ENCODE measurements around the gene RALGPS1. TPM values are rescaled to one million over a fixed set of nuclear protein-coding genes. Genes with fewer than 3 reads are reported as not detected.

The RALGPS1 gene
- total and polyA plus RNA-seq, 2 of the 13 experiments (the other 11 are each of a cell fraction or from before 2014, with no cell fraction given), result 3.7 to 6.5 TPM

GRCh38 chr9:127163409-127163808 is 248.8 kb downstream of the RALGPS1 start (continued):
- TF ChIP-seq, protein P1, sequence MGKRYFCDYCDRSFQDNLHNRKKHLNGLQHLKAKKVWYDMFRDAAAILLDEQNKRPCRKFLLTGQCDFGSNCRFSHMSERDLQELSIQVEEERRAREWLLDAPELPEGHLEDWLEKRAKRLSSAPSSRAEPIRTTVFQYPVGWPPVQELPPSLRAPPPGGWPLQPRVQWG (CRISPR knock-in tag; IDR thresholded peaks at IDR 0.05; ENCODE audit: borderline replicate concordance, low read depth), result no peak
- TF ChIP-seq MAFF (IDR thresholded peaks at IDR 0.05; ENCODE audit: low read depth, low read length), result no peak
- TF ChIP-seq ZKSCAN8 (CRISPR knock-in tag; IDR thresholded peaks at IDR 0.05; ENCODE audit: borderline replicate concordance), result no peak
- TF ChIP-seq ZNF549 (CRISPR knock-in tag; IDR thresholded peaks at IDR 0.05), result no peak
- no peak for TF ChIP-seq FOXK2 (IDR thresholded peaks at IDR 0.05)
- peak; percentile 33; the same call in 1 of the 2 replicates for TF ChIP-seq KAT8 (CRISPR knock-in tag; IDR thresholded peaks at IDR 0.05)
- no peak for TF ChIP-seq ZNF75D (CRISPR knock-in tag; IDR thresholded peaks at IDR 0.05; ENCODE audit: borderline replicate concordance)
- no peak for TF ChIP-seq ZNF530 (CRISPR knock-in tag; IDR thresholded peaks at IDR 0.05; ENCODE audit: low read depth)
- no peak for TF ChIP-seq NFE2L1 (CRISPR knock-in tag; IDR thresholded peaks at IDR 0.05; ENCODE audit: borderline replicate concordance)
- TF ChIP-seq, protein P2, sequence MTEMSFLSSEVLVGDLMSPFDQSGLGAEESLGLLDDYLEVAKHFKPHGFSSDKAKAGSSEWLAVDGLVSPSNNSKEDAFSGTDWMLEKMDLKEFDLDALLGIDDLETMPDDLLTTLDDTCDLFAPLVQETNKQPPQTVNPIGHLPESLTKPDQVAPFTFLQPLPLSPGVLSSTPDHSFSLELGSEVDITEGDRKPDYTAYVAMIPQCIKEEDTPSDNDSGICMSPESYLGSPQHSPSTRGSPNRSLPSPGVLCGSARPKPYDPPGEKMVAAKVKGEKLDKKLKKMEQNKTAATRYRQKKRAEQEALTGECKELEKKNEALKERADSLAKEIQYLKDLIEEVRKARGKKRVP (CRISPR knock-in tag; IDR thresholded peaks at IDR 0.05), result no peak
- no peak for TF ChIP-seq KAT7 (CRISPR knock-in tag; IDR thresholded peaks at IDR 0.05; ENCODE audit: borderline replicate concordance)
- TF ChIP-seq ZNF674 (CRISPR knock-in tag; IDR thresholded peaks at IDR 0.05; ENCODE audit: low read depth), result no peak
- no peak for TF ChIP-seq ZNF20 (CRISPR knock-in tag; IDR thresholded peaks at IDR 0.05)
- no peak for TF ChIP-seq MTF1 (CRISPR knock-in tag; IDR thresholded peaks at IDR 0.05)
- 0 out of 2 replicates have a peak, but pooled peaks have one; percentile 11 for TF ChIP-seq GATAD2A (CRISPR knock-in tag; IDR thresholded peaks at IDR 0.05)
- TF ChIP-seq ZBTB20 (CRISPR knock-in tag; IDR thresholded peaks at IDR 0.05; ENCODE audit: borderline replicate concordance, low read depth), result no peak
- TF ChIP-seq ZFP82 (CRISPR knock-in tag; IDR thresholded peaks at IDR 0.05; ENCODE audit: borderline replicate concordance), result no peak
- TF ChIP-seq RXRB (CRISPR knock-in tag; IDR thresholded peaks at IDR 0.05; ENCODE audit: borderline replicate concordance), result peak; percentile 62; the same call in 1 of the 2 replicates
- TF ChIP-seq NR2F6 (IDR thresholded peaks at IDR 0.05), result no peak
- no peak for TF ChIP-seq NR2F6 (CRISPR knock-in tag; IDR thresholded peaks at IDR 0.05)
- peak; percentile 26; the same call in 1 of the 2 replicates for TF ChIP-seq SOX5 (CRISPR knock-in tag; IDR thresholded peaks at IDR 0.05; ENCODE audit: borderline replicate concordance)
- TF ChIP-seq SKI (IDR thresholded peaks at IDR 0.05; ENCODE audit: partially characterized antibody), result no peak
- TF ChIP-seq ZBTB8A (CRISPR knock-in tag; IDR thresholded peaks at IDR 0.05; ENCODE audit: borderline replicate concordance, low read depth), result no peak
- TF ChIP-seq ETV5 (CRISPR knock-in tag; IDR thresholded peaks at IDR 0.05; ENCODE audit: borderline replicate concordance), result peak; percentile 76; the same call in 1 of the 2 replicates
- no peak for TF ChIP-seq KLF16 (CRISPR knock-in tag; IDR thresholded peaks at IDR 0.05)
- TF ChIP-seq ATF1 (CRISPR knock-in tag; IDR thresholded peaks at IDR 0.05), result no peak
- no peak for TF ChIP-seq HNF1A (IDR thresholded peaks at IDR 0.05; ENCODE audit: low read depth)
- no peak for TF ChIP-seq HNF1A (CRISPR knock-in tag; IDR thresholded peaks at IDR 0.05; ENCODE audit: borderline replicate concordance)
- TF ChIP-seq ZIK1 (CRISPR knock-in tag; IDR thresholded peaks at IDR 0.05; ENCODE audit: borderline replicate concordance, low read depth), result no peak

Measured in HepG2 (cell line).